Measurements from ENCODE around the gene GRB7. TPM values are rescaled to one million over a fixed set of nuclear protein-coding genes. Genes with fewer than 3 reads are reported as not detected.

The GRB7 gene
- total RNA-seq, 1 donor from 2014 or later = 12.0 TPM

GRCh38 chr17:39765766-39766165, 28.0 kb downstream of the GRB7 start:
- DNase-seq (ENCODE audit: low spot score) (no peak), ATAC-seq (no peak)

- no peak for DNase-seq (ENCODE audit: low spot score)
- ATAC-seq = no peak
Measured at GRCh38 chr17:39767147-39767546, 29.4 kb downstream of the GRB7 start.

- ATAC-seq (no peak), DNase-seq (ENCODE audit: low spot score) (no peak)
Measured at GRCh38 chr17:39769974-39770587, 32.3 kb downstream of the GRB7 start.

- ATAC-seq = no peak
- DNase-seq (ENCODE audit: low spot score) = no peak
Measured at GRCh38 chr17:39772415-39772814, 34.7 kb downstream of the GRB7 start.

- ATAC-seq (no peak), DNase-seq (ENCODE audit: low spot score) (no peak)
Measured at GRCh38 chr17:39772987-39773934, 35.5 kb downstream of the GRB7 start.

- ATAC-seq = no peak
- no peak for DNase-seq (ENCODE audit: low spot score)
Measured at GRCh38 chr17:39774047-39774446, 36.3 kb downstream of the GRB7 start.

- DNase-seq (ENCODE audit: low spot score) = no peak
- no peak for ATAC-seq
Measured at GRCh38 chr17:39775031-39775430, 37.3 kb downstream of the GRB7 start.

- DNase-seq (ENCODE audit: low spot score) = no peak
- no peak for ATAC-seq
Measured at GRCh38 chr17:39776252-39776651, 38.5 kb downstream of the GRB7 start.

GRCh38 chr17:39777534-39778365, 40.0 kb downstream of the GRB7 start:
- ATAC-seq (no peak), DNase-seq (ENCODE audit: low spot score) (no peak)

- ATAC-seq (no peak), DNase-seq (ENCODE audit: low spot score) (no peak)
Measured at GRCh38 chr17:39781031-39781860, 43.5 kb downstream of the GRB7 start.

- DNase-seq (ENCODE audit: low spot score) (no peak), ATAC-seq (no peak)
Measured at GRCh38 chr17:39781861-39782213, 44.1 kb downstream of the GRB7 start.

- ATAC-seq (no peak), DNase-seq (ENCODE audit: low spot score) (no peak)
Measured at GRCh38 chr17:39782481-39782880, 44.7 kb downstream of the GRB7 start.

GRCh38 chr17:39782980-39783379, 45.2 kb downstream of the GRB7 start:
- ATAC-seq = no peak

GRCh38 chr17:39787041-39787440, 49.3 kb downstream of the GRB7 start:
- peak; percentile 64 for ATAC-seq

More at GRCh38 chr17:39782980-39783379, 45.2 kb downstream of the GRB7 start:
- no peak for DNase-seq (ENCODE audit: low spot score)

GRCh38 chr17:39787743-39788484, 50.2 kb downstream of the GRB7 start:
- DNase-seq (ENCODE audit: low spot score) (no peak), ATAC-seq (no peak)

More at GRCh38 chr17:39787041-39787440, 49.3 kb downstream of the GRB7 start:
- no peak for DNase-seq (ENCODE audit: low spot score)

- no peak for ATAC-seq
- no peak for DNase-seq (ENCODE audit: low spot score)
Measured at GRCh38 chr17:39791111-39791992, 53.6 kb downstream of the GRB7 start.

GRCh38 chr17:39792526-39793221, 54.9 kb downstream of the GRB7 start:
- ATAC-seq (no peak), DNase-seq (ENCODE audit: low spot score) (no peak)

- no peak for ATAC-seq
- DNase-seq (ENCODE audit: low spot score) = no peak
Measured at GRCh38 chr17:39793301-39793872, 55.6 kb downstream of the GRB7 start.

Data from left lobe of liver (tissue), 2 donors.